ENCODE data around the gene HS2ST1.
A peak's percentile ranks its signal among the peaks of the same experiment; 100 is the strongest.

The HS2ST1 gene

GRCh38 chr1:87074001-87074795 is 159.8 kb downstream of the HS2ST1 start:
- DNase-seq, result no peak

- DNase-seq, result no peak
These were observed 163.7 kb downstream of the HS2ST1 start for GRCh38 chr1:87077959-87078639.

GRCh38 chr1:87084244-87084836 is 169.9 kb downstream of the HS2ST1 start:
- peak in 2 of 3 experiments; percentile 27 to 61 for DNase-seq

DNA sequence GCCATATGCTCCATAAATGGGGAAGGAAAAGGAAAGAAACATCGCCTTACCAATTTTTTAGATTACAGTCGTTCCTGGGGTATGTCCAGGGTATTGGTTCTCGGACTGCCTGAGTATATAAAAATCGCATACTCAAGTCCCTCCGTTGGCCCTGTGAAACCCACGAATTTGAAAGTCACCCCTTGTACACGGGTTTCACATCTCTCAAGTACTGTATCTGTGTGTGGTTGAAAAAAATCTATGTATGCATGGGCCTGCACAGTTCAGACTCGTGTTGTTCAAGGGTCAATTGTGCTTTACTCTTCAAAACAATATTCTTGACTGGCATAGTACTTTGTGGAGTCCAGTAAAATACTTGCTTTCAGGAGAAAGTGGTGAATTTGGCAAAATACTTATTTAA is 171.7 kb downstream of the HS2ST1 start:
- no peak for DNase-seq

- DNase-seq, result no peak
These were observed 174.8 kb downstream of the HS2ST1 start for GRCh38 chr1:87089070-87089736.

GRCh38 chr1:87089823-87090222 is 175.4 kb downstream of the HS2ST1 start:
- DNase-seq, result no peak

- no peak for DNase-seq
These were observed 177.0 kb downstream of the HS2ST1 start for GRCh38 chr1:87091425-87091824.

GRCh38 chr1:87092846-87093245 is 178.4 kb downstream of the HS2ST1 start:
- DNase-seq, result no peak

GRCh38 chr1:87093286-87093685 is 178.9 kb downstream of the HS2ST1 start:
- no peak for DNase-seq

GRCh38 chr1:87094238-87094637 is 179.8 kb downstream of the HS2ST1 start:
- no peak for DNase-seq

DNA sequence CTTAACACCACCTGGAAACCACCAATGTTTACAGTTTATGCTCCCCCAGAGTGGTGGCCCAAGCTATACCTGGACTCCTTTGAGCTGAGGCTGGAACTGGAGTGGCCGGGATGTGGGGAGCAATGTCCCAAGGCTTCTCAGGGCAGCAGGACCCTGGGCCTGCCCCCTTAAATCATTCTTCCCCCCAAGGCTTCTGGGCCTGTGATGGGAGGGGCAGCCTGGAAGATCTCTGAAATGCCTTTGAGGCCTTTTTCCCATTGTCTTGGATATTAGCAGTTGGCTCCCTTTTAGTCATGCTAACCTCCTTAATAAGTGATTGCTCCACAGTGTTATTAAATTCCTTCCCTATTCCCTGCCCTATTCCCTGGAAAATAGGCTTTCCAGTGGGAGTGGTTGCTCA is 185.8 kb downstream of the HS2ST1 start:
- no peak for DNase-seq

DNA sequence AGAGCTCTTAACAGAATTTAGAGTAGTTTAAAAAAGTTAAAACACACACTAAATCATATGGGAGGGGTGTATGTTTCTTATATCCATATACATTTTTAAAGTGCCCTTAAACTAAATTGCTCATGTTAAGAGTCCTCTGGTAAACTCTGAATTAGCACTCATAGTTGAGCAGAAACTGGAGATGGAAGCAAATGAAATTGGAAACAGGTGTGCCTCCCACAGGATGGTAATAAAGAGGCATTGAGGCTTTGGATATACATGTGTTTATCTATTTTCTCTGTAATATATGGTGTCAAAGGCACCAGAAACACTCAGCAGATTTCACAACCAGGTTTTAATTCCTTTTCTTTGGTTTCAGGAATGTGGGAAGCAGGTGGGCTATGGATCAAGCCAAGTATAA is 188.6 kb downstream of the HS2ST1 start:
- DNase-seq, result peak in 2 of 3 experiments; percentile 16 to 80

DNA sequence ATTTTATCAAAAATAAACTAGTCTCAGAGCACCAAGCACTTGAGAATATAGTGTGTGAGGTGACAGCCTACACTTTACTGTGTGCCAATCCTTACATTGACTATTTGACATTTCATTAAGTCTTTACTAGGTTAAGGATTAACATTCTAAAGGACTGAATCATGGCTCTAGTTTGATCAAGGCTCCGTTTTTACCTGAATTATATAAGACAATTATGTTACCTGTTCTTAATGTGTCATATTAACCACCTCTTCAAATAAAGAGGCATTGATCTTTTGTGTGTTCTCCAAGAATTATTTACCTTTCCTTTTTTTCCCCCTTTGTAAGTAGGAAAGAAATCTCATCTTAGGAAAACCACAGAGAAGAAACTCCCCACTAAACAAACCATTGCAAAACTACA is 189.7 kb downstream of the HS2ST1 start:
- no peak for DNase-seq

DNA sequence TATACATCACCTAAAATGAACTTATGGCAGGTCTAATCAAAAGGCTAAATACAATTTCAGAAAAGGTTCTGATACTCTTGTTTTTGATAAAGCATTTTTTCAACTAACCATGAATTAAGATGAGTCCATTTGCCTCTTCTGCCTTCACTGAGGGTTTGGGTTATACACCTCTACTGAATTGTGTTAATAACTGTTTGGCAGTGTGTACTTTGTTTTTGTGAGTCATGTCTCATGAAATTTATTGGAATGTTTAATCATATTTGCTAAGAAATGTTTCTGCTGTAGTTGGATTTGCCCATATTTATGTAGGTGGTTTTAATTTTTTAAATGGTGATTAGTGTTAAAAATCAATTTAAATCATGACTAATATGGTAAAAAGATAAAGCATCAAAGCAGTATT is 190.5 kb downstream of the HS2ST1 start:
- DNase-seq, result no peak

GRCh38 chr1:87106144-87106543 is 191.7 kb downstream of the HS2ST1 start:
- no peak for DNase-seq

DNA sequence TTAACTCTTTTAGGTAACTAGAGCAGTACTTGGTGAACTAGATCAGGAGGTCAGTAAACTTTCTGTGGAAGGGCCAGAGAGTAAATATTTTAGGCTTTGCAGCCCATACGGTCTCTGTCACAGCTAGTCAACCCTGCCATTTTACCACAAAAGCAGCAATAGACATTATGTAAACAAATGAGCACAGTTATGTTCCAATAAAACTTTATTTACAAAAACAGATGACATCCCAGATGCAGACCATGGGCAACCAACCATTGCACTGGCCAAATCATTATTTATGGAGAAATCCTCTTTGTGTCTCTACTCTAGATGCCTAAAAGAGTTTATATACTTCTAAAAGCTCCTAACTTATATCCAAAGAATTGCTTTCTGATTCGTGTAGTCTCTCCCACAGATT is 192.4 kb downstream of the HS2ST1 start:
- no peak for DNase-seq

DNA sequence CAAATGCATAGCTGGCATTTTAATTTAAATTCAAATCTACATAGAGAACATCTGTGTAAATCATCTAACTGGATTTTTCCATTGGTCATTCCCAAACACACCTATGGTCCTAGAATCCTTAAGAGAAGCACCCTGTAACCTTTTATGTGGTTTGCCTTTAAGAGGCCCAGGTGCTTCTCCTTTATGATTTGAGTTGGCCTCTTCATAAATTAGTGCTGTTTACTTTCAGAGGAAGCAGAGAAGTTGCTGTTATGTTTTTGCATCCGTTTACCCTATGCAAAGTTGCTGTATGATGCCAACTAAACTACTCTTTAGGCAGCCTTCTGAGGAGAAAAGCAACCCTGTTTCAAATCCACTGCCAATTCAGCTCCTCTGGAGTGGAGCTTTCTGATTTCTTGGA is 193.8 kb downstream of the HS2ST1 start:
- no peak for DNase-seq

GRCh38 chr1:87108814-87109411 is 194.5 kb downstream of the HS2ST1 start:
- no peak for DNase-seq

DNA sequence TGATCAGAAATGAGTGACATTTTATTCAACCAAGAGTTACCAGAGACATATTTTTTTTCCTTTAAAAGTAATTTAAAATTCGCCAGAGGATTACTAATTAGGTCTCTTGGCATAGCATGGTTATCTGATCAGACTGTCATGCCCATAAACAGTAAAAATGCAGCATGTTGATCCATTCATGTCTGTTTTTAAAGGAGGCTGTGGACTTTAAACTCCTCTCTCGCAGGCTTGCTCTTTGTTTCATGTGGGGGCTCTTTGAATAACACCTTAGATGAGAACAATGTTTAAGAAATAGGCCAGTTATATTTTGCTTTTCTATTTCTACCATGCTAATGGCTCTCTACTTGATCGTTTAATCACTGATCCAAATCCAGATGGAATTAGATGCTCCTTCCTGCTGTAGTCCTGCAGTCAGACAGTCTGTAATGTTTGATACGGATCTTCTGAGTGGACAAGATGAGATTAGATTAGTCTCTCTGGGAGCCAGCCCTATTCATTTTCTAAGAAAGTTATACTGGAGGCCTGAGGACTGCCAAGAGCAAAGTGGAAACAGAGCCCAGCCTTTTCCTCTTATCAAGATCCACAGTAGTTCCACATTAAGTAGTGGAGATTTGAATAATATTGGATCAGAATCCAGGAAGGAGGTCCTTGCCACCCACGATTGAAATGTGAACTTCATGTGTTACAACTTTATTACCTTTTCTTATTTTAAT is 197.4 kb downstream of the HS2ST1 start:
- no peak for DNase-seq

DNA sequence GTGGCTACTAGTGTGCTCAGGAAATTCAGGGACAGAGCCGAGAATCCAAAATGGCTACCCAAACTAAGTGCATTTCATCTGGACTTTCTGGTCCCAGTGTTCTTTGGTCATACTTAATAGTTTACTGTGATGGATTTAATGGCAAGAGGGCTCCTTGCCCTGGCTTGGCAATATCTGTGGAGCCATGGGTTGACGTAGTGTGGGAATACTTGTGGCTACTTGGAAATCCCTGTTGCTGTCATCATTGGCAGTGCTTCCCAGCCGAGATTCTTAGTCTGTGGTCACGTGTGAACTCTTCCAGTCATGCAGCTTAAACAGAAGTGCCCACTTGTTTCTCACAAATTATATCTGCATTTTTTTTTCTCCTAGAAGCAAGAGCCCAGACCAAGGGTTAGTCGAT is 198.9 kb downstream of the HS2ST1 start:
- peak in 1 of 3 experiments; percentile 20 for DNase-seq

- no peak for DNase-seq
These were observed 201.0 kb downstream of the HS2ST1 start for GRCh38 chr1:87115317-87115890.

DNA sequence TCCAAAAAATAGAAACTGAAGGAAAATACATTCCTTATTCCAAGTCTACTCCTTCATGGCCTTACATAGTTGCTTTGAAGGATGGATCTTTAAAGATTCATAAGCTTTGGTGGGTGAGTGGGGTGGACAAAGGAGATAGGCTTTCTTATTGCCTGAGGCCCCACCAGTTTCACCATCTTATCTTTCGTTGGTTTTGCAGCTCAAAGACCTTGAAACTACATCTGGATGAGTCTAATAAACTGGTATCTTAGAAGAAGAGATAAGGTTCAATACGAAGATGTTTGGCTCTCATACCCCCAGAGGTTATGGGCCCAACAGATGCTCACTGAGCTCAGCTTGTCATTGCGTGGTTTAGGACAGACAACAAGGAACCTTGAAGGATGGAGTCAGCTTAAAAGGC is 201.5 kb downstream of the HS2ST1 start:
- no peak for DNase-seq

All from NCI-H1417 (cell line).